Measurements from ENCODE around the gene ALS2CL.

- TF ChIP-seq CTCF (IDR thresholded peaks at IDR 0.05) (no peak), POLR2A (IDR thresholded peaks at IDR 0.05) (no peak), POLR2AphosphoS5 (IDR thresholded peaks at IDR 0.05) (no peak)
Observed at GRCh38 chr3:46677411-46677726, 16.1 kb downstream of the ALS2CL start.
